ENCODE data around the gene XRN1. TPM values are rescaled to one million over a fixed set of nuclear protein-coding genes. Genes with fewer than 3 reads are reported as not detected.
A peak's percentile ranks its signal among the peaks of the same experiment; 100 is the strongest.

Gene XRN1
- total and polyA plus RNA-seq, 10 of the 15 experiments (the other 5 are each of a cell fraction or from before 2014, with no cell fraction given): 1.7 to 38.8 (median 15.5) TPM

DNA sequence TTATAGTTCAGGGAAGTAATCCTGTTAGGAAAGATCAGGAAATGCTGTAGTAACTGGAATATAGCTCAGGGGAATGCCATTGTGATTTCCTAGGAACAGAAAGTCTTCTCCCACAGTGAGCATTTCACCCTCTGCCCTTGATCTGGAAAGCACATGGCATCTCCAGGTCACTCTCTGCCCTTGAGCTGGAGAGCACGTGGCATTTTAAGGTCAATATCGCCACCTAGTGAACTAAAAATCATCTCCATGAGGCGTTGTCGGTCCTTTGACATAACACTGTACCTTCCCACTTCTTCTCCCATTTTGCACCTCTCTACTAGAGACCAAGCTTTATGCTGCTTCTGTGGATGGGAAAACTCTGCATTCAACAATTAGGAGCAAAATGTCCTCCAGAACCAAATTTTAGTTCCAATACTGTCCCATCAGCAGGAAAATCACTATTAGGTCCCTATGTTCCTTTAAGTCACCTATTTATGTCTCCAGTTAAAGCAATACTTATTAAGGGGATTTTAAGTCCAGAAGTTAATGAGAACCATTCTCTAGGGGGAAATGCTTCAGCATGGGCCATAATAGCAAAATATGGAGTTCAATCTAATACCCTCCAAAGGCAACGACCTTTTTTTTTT lies 167.8 kb downstream of the XRN1 start (continued):
- TF ChIP-seq, protein P1, sequence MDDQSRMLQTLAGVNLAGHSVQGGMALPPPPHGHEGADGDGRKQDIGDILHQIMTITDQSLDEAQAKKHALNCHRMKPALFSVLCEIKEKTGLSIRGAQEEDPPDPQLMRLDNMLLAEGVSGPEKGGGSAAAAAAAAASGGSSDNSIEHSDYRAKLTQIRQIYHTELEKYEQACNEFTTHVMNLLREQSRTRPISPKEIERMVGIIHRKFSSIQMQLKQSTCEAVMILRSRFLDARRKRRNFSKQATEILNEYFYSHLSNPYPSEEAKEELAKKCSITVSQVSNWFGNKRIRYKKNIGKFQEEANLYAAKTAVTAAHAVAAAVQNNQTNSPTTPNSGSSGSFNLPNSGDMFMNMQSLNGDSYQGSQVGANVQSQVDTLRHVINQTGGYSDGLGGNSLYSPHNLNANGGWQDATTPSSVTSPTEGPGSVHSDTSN (IDR thresholded peaks at IDR 0.05; ENCODE audit: insufficient replicate concordance, low read depth, low read length): no peak
- TF ChIP-seq RELA (IDR thresholded peaks at IDR 0.05; ENCODE audit: borderline replicate concordance, partially characterized antibody): no peak
- TF ChIP-seq, protein P2, sequence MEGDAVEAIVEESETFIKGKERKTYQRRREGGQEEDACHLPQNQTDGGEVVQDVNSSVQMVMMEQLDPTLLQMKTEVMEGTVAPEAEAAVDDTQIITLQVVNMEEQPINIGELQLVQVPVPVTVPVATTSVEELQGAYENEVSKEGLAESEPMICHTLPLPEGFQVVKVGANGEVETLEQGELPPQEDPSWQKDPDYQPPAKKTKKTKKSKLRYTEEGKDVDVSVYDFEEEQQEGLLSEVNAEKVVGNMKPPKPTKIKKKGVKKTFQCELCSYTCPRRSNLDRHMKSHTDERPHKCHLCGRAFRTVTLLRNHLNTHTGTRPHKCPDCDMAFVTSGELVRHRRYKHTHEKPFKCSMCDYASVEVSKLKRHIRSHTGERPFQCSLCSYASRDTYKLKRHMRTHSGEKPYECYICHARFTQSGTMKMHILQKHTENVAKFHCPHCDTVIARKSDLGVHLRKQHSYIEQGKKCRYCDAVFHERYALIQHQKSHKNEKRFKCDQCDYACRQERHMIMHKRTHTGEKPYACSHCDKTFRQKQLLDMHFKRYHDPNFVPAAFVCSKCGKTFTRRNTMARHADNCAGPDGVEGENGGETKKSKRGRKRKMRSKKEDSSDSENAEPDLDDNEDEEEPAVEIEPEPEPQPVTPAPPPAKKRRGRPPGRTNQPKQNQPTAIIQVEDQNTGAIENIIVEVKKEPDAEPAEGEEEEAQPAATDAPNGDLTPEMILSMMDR (IDR thresholded peaks at IDR 0.05 in 2 of 3, conservative IDR thresholded peaks at IDR 0.05 in 1 of 3; ENCODE audit: control insufficient read depth in 2 of 3, extremely low read depth in 1 of 3, insufficient read depth in 1 of 3, low read depth in 3 of 3, low read length in 3 of 3): peak; percentile 53 to 91 (median 67); a peak in 4 of 6 replicates
- no peak for TF ChIP-seq CREM (IDR thresholded peaks at IDR 0.05; ENCODE audit: low read depth)
- no peak for TF ChIP-seq TARDBP (IDR thresholded peaks at IDR 0.05; ENCODE audit: borderline replicate concordance)
- TF ChIP-seq STAT1 (conservative IDR thresholded peaks at IDR 0.05): no peak
- TF ChIP-seq YY1 (IDR thresholded peaks at IDR 0.05; ENCODE audit: low read depth, low read length): peak; percentile 75
- TF ChIP-seq ZBED1 (IDR thresholded peaks at IDR 0.05; ENCODE audit: borderline replicate concordance): no peak
- TF ChIP-seq BACH1 (IDR thresholded peaks at IDR 0.05; ENCODE audit: borderline replicate concordance): 0 out of 2 replicates have a peak, but pooled peaks have one; percentile 16
- TF ChIP-seq, protein P3, sequence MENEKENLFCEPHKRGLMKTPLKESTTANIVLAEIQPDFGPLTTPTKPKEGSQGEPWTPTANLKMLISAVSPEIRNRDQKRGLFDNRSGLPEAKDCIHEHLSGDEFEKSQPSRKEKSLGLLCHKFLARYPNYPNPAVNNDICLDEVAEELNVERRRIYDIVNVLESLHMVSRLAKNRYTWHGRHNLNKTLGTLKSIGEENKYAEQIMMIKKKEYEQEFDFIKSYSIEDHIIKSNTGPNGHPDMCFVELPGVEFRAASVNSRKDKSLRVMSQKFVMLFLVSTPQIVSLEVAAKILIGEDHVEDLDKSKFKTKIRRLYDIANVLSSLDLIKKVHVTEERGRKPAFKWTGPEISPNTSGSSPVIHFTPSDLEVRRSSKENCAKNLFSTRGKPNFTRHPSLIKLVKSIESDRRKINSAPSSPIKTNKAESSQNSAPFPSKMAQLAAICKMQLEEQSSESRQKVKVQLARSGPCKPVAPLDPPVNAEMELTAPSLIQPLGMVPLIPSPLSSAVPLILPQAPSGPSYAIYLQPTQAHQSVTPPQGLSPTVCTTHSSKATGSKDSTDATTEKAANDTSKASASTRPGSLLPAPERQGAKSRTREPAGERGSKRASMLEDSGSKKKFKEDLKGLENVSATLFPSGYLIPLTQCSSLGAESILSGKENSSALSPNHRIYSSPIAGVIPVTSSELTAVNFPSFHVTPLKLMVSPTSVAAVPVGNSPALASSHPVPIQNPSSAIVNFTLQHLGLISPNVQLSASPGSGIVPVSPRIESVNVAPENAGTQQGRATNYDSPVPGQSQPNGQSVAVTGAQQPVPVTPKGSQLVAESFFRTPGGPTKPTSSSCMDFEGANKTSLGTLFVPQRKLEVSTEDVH (IDR thresholded peaks at IDR 0.05; ENCODE audit: low read depth, partially characterized antibody): no peak
- TF ChIP-seq ZNF217 (IDR thresholded peaks at IDR 0.05): no peak
- no peak for TF ChIP-seq EZH2 (IDR thresholded peaks at IDR 0.05; ENCODE audit: borderline replicate concordance, control insufficient read depth, low read depth, low read length)
- no peak for TF ChIP-seq NRF1 (conservative IDR thresholded peaks at IDR 0.05; ENCODE audit: low read depth, low read length)
- no peak for TF ChIP-seq CHD4 (IDR thresholded peaks at IDR 0.05)
- no peak for TF ChIP-seq EGR1 (IDR thresholded peaks at IDR 0.05; ENCODE audit: borderline replicate concordance in 1 of 2, low read depth in 2 of 2, low read length in 2 of 2)
- TF ChIP-seq POLR2AphosphoS2 (IDR thresholded peaks at IDR 0.05; ENCODE audit: low read depth, low read length): no peak
- no peak for TF ChIP-seq ZNF207 (IDR thresholded peaks at IDR 0.05; ENCODE audit: borderline replicate concordance)
- no peak for TF ChIP-seq NFYB (IDR thresholded peaks at IDR 0.05; ENCODE audit: insufficient read depth, low read depth, low read length)
- no peak for TF ChIP-seq RCOR1 (conservative IDR thresholded peaks at IDR 0.05; ENCODE audit: low read depth, low read length)
- TF ChIP-seq JUND (IDR thresholded peaks at IDR 0.05; ENCODE audit: low read depth, low read length): no peak
- peak; percentile 62; the same call in 1 of the 2 replicates for TF ChIP-seq MXI1 (IDR thresholded peaks at IDR 0.05; ENCODE audit: low read depth, low read length)
- TF ChIP-seq SUZ12 (IDR thresholded peaks at IDR 0.05; ENCODE audit: unreplicated experiment): no peak
- TF ChIP-seq SUPT20H (IDR thresholded peaks at IDR 0.05; ENCODE audit: borderline replicate concordance, control insufficient read depth, low read depth, low read length): no peak
- TF ChIP-seq CEBPB (IDR thresholded peaks at IDR 0.05; ENCODE audit: borderline replicate concordance in 1 of 2, low read depth in 2 of 2, low read length in 2 of 2): no peak
- no peak for TF ChIP-seq IRF4 (IDR thresholded peaks at IDR 0.05; ENCODE audit: low read depth, low read length)
- no peak for TF ChIP-seq CBFB (IDR thresholded peaks at IDR 0.05; ENCODE audit: low read depth)
